ENCODE results near the gene DNAJB1. TPM values are rescaled to one million over a fixed set of nuclear protein-coding genes. Genes with fewer than 3 reads are reported as not detected.
A peak's percentile ranks its signal among the peaks of the same experiment; 100 is the strongest.

DNAJB1 gene
- total and polyA plus RNA-seq, 2 of the 13 experiments (the other 11 are each of a cell fraction or from before 2014, with no cell fraction given) = 87.5 to 97.3 TPM

GRCh38 chr19:14529254-14530004 lies 11.2 kb upstream of the DNAJB1 start, which contains the start of gene TECR (continued):
- TF ChIP-seq EP300 (IDR thresholded peaks at IDR 0.05; ENCODE audit: low read depth in 2 of 2, low read length in 2 of 2) (no peak; a peak in 1 of 4 replicates), EP300 (CRISPR knock-in tag; IDR thresholded peaks at IDR 0.05; ENCODE audit: borderline replicate concordance) (no peak; the same call in 1 of the 2 replicates), SNRNP70 (IDR thresholded peaks at IDR 0.05; ENCODE audit: low read depth, low read length) (no peak), DDIT3 (CRISPR knock-in tag; IDR thresholded peaks at IDR 0.05) (no peak), TFDP2 (CRISPR knock-in tag; IDR thresholded peaks at IDR 0.05) (peak; percentile 87), TEF (CRISPR knock-in tag; IDR thresholded peaks at IDR 0.05) (no peak; the same call in 1 of the 2 replicates), ZHX2 (IDR thresholded peaks at IDR 0.05; ENCODE audit: low read depth) (peak; percentile 21; the same call in 1 of the 2 replicates), ZHX2 (CRISPR knock-in tag; IDR thresholded peaks at IDR 0.05; ENCODE audit: borderline replicate concordance) (no peak), GATAD1 (CRISPR knock-in tag; IDR thresholded peaks at IDR 0.05) (peak; percentile 55), ZNF792 (CRISPR knock-in tag; IDR thresholded peaks at IDR 0.05) (peak; percentile 70), ZNF558 (CRISPR knock-in tag; IDR thresholded peaks at IDR 0.05; ENCODE audit: borderline replicate concordance) (no peak), ZNF557 (CRISPR knock-in tag; IDR thresholded peaks at IDR 0.05) (no peak), ZNF543 (CRISPR knock-in tag; IDR thresholded peaks at IDR 0.05) (peak; percentile 47; the same call in 1 of the 2 replicates), ZMYM4 (CRISPR knock-in tag; IDR thresholded peaks at IDR 0.05) (peak; percentile 92; the same call in 1 of the 2 replicates), MAX (IDR thresholded peaks at IDR 0.05) (peak; percentile 39; the same call in 1 of the 2 replicates), DMTF1 (CRISPR knock-in tag; IDR thresholded peaks at IDR 0.05) (no peak), ZNF83 (CRISPR knock-in tag; IDR thresholded peaks at IDR 0.05; ENCODE audit: borderline replicate concordance) (no peak; the same call in 1 of the 2 replicates), ZFP82 (CRISPR knock-in tag; IDR thresholded peaks at IDR 0.05; ENCODE audit: borderline replicate concordance) (no peak)
